ENCODE data around the gene ECT2.
"Not testable (repeated sequence)": the region's sequence is repeated elsewhere in the genome, so short reads cannot be mapped to it uniquely, and the experiment has no call there.

The ECT2 gene, protein sequence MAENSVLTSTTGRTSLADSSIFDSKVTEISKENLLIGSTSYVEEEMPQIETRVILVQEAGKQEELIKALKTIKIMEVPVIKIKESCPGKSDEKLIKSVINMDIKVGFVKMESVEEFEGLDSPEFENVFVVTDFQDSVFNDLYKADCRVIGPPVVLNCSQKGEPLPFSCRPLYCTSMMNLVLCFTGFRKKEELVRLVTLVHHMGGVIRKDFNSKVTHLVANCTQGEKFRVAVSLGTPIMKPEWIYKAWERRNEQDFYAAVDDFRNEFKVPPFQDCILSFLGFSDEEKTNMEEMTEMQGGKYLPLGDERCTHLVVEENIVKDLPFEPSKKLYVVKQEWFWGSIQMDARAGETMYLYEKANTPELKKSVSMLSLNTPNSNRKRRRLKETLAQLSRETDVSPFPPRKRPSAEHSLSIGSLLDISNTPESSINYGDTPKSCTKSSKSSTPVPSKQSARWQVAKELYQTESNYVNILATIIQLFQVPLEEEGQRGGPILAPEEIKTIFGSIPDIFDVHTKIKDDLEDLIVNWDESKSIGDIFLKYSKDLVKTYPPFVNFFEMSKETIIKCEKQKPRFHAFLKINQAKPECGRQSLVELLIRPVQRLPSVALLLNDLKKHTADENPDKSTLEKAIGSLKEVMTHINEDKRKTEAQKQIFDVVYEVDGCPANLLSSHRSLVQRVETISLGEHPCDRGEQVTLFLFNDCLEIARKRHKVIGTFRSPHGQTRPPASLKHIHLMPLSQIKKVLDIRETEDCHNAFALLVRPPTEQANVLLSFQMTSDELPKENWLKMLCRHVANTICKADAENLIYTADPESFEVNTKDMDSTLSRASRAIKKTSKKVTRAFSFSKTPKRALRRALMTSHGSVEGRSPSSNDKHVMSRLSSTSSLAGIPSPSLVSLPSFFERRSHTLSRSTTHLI

DNA sequence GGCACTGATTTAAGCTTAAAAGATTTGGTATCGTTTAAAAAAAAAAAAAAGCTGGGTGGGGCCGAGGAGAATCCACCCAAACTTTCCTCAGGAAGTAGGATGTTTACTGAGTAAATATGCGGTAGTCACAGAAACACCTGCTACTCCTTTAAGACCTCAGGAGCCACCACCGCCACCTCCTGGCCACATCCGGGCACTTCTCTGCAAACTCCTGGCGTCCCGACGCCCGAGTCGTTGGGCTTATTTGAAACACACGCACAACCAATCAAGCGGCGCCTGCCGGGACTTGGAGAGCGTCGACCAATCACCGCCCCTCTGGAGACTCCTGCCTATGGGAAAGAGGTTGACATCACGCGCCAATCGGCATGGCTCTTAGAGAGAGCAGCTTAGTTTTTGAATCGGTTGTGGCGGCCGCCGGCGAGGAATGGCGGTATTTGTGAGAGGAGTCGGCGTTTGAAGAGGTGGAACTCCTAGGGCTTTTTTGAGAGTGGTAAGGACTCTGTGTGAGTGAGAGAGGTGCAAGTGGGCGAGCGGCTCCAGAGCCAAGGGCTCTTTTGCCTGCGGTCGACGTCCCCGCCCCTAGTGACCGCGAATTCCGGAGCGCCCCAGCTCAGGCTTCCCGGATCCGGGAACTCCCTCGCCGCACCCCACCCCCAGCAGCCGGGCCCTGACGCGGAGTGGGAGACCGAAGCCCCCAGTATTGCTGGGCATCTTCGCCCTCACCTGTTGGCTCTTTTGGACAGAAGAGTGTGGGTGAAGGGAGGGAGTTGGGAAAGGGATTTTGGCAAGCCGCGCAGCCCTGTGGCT, at the start of gene ECT2:
Gene ECT2, plus strand, starts transcription at position 359 of the 807 bp plus-strand sequence. CDS start 3,805 bp downstream, outside the sequence.
- peak; percentile 95 for DNase-seq
- ATAC-seq = peak; percentile 99

DNA sequence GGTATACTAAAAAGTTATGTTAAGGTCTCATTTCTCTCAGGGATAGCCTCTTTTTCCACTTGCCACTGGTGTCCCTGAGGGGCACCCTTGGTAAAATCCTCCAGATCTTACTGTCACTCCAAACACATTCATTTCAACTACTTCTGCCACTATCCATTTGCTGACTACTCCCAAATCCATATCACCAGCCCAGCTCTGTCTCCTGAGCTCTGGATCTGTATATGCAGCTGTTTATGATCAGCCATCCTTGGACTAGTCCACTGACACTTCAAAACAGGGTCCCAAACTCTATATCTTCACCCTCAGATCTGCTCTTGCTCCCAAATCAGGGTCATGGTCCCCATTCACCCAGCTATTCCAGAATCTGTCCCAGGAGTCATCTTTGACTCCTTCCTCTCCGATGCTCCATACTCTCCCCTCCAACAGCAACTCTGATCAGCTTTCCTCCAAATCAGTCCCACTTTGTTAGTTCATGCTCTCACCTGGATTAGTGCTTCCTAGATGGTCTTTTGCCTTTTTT, 49.5 kb upstream of the ECT2 start:
- DNase-seq (no peak), ATAC-seq (no peak)

DNA sequence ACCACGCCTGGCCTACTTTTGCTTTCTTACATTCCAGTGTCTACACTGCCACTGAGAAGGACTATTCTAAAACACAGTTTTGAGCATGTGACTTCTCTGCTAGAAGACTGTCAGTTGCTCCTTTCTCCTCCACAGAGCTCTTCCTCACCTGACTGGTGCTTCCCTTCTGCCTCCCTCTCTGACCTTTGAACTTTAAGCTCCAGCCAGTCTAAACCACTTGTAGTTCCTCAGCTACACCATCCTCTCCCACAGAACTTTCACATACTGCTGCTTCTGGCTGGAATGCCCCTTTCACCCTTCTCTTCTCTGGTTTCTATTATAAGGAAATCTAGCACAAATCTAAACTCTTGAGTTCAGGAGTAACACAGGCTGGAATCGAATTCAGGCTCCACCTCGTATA, 48.8 kb upstream of the ECT2 start:
- DNase-seq (no peak), ATAC-seq (no peak)

DNA sequence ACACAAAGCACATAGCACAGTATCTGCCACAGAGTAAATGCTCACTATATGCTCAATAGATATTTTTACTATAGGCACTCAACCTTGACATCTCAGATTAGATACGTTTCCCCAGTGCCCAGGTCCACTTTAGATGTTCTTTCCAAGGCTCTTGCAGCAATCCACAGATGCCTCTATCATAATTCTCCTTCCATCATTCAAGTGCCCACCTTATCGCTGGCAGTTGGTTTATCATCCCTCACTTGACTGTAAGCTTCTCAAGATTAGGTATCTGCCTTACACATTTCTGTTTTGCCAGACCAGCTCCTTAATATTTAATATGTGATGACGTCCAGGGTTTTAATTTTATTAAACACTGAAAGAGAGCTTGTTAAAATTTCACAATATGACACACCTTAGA, 48.3 kb upstream of the ECT2 start:
- no peak for ATAC-seq
- no peak for DNase-seq

DNA sequence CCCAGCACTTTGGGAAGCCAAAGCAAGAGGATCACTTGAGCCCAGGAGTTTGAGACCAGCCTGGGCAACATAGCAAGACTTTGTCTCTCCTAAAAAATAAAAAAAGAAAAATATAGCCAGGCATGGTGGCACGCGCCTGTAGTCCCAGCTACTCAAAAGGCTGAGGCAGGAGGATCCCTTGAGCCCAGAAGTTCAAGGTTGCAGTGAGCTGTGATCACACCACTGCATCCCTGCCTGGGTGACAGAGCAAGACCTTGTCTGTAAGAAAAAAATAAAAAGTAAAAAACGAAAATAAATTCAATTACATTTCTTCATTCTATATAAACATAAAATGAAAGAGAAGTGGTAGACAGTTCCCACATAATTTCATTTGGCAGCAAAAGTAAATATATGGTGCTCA, 47.8 kb upstream of the ECT2 start:
- not testable (repeated sequence) for ATAC-seq, DNase-seq

DNA sequence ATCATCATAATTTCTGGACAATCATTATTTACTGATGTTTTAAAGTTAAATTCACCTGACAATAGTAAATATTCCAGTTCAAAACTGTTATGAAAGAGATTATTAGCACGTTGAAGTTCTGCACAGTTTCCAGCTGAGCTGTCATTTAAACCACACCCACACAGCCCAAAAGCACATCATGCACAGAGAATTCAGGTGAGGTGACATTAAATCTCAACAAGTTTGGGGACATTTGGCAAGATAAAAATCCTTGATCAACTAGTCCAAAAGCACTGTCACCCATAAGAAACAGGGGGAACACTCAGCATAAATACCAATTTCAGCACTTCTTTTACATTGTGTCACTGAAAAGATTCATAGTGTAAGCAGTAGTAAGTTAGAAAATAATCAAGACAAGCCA, 46.5 kb upstream of the ECT2 start:
- DNase-seq (no peak), ATAC-seq (no peak)

DNA sequence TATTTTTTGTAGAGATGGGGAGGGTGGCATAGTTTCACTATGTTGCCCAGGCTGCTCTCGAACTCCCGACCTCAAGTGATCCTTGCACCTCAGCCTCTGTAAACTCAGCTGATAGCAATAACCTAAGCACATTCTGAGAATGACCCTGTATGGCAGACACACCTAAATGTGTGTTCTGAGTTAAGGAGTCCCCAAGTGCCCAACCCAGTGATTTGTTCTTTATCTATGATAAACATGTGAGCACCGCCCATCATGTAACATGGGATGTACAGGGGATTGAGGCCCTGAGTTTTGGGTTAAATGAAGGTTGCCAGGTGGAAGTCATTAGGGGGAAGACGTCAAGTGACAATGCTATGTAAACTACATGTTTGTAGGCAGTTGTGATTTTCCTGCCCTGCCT, 45.4 kb upstream of the ECT2 start:
- ATAC-seq (no peak), DNase-seq (no peak)

DNA sequence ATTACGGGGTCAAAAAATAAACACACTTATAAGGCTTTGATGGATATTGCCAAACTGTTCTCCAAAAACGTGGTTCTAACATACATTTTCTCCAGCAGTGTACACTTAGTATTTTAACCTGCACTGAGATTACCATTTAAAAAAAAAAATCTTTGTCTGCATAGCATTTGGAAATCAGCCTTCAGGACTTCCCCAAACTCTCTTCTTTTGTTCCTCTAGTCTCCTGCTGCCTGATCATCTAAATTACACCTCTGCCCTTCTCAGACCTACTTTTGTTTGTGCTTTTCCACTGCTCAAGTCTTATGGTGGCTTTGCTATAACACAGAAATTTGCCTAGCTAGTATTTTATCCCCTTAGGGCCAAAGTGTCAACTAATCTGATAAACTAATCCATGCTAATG, 43.5 kb upstream of the ECT2 start:
- DNase-seq (no peak), ATAC-seq (no peak)

DNA sequence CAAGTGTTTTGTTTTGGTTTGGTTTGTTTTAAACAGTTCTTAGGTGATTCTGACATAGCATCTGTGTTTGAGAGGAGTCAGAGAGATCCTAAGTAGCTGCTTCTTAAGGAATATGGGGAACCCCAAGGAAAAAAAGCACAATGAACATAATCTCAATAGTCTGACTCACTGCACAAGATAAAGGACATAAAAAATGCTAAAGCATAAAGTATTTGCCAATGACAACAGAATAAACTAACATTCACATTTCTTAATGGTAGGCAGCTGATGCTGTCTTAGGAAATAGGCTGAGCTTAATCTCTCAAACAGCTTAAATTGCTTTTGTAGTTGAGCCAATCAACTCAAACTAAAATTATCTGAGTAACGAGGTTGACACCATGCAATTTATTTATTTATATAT, 42.6 kb upstream of the ECT2 start:
- DNase-seq = no peak

DNA sequence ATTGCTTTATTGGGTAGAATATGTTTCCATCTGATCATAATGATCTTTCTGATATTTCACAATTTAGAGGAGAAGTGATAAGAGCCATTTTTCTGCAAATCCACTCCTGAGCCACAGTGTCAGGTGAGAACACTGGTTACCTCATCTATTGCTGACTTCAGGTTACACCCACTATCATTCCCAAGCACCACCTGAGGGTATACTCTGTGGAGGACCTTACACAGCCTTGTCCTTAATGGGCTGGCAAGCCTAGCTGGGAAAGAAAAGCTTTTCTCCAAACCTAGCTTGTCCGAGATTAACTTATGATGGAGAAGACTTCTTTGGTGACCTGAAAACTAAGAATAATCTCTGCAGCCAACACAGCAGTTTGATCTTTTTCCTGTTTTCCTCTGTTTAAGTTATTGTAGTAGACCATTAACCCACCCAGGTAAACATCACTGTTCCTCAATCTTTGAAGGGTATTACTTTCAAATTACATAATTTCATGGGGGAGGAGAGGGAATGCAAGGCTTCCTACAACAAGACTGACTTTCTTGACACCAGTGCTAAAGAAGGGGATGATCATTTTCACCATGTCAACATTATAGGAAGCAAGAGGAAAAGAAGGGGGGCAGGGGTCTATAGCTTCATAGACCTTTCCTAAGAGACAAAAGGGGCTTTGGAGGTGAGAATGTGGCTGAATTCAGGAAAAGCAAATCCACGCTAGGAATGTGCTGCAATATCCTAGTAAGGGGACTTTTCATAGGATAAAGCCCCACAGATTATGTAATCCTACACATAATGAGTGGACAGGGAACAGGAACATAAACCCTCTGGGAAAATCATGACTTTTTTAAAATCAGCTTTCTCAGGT, 41.4 kb upstream of the ECT2 start:
- ATAC-seq (no peak), DNase-seq (no peak)

More for the DNA sequence above, 42.6 kb upstream of the ECT2 start:
- no peak for ATAC-seq

DNA sequence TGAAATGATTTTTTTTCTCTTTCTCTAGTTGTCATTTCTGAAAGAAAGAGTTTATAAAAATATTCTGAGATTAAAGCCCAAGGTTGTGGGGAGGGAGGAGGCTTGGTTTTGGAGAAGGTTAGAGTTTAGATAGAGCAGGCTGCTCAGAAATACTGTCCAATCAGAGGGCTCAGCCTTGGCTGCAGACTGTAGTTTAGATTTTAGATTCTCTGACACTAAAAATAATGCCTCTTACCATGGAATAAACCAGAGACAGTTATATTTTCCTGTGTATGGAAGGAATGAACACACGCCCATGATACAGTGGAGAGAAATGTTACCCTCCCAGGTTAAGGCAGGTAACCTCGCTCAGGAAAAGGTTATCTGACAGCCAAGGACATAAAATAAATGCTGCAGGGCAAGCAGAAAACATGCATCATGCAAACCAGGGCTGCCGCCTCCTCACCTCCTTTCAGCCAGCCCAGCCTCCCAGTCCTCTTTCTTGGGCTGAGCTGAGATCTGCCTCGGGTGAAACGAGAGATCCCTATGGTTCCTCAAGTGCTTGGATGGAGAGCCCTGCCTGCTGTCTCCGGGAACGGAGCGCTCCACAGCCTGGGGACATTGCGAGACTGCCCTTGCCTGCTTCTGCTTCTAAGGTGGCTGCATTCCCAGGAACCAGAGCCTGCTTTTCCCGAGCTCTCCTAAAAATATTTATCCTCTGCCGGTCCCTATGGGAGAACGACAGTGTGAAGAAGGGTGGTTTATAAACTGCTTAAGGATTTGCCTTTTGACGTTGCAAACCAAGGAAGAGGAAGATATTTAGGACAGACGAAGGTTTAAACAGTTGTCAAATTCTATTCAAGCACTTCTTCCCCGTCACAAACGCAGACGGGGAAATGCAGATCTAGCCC, 40.5 kb upstream of the ECT2 start:
- no peak for ATAC-seq
- DNase-seq = peak; percentile 17

DNA sequence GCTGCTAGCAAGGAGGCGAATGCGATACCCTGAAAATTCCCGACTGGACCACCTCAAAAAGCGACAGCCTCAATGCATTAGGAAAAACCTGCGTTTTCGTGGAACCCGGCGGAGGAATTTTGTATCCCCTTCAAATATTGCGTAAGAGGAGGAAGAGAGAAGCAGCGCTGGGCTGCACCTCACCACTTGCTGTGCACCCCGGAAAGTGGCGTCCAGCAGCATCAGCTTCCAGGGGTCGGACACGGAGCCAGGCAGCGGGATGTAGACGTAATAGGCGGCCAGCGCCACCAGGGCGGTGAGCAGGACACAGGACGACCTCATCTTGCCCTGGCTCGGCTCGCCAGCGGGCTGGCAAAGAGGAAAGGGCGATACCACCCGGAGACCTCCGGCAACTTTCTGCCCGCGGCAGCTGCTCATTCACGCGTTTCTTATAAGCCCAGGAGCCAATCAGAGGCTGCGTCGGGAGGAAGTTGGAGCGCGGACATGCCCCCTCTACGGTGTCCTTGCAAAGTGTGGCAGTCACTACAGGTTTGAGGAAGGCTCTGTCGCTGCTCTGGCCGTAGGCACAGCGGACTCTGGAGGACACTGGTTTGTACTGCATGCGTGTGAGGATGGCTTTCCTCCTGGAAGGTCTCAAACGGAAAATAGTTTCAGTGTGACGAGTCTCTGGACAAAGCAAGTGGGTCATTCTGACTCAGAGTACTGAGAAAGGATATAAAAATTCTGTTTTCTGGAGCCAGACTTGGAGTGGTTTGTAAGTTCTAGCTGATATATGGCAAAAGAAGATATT, 39.7 kb upstream of the ECT2 start, which contains the start of gene NCEH1:
Gene NCEH1, minus strand, starts transcription at position 404 of the 790 bp plus-strand sequence. Its CDS starts 83 bp downstream, at position 321.
- DNase-seq = peak; percentile 78
- ATAC-seq = peak; percentile 99

DNA sequence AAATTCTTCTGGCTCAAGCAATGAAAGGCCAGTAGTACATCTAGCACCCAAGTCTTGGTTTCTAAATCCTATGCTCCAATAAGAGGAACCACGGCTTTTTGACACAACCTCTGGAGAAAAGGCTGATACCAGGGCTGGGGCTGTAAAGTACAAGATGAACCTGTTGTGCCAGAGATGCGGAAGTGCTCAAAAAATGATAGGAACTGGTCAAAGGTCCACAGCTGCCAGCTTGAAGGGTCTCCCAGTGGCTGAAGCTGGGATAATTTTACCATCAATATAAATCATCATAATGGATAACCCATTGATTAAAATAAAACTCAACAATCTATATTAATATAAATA, 39.1 kb upstream of the ECT2 start:
- DNase-seq = no peak
- no peak for ATAC-seq

DNA sequence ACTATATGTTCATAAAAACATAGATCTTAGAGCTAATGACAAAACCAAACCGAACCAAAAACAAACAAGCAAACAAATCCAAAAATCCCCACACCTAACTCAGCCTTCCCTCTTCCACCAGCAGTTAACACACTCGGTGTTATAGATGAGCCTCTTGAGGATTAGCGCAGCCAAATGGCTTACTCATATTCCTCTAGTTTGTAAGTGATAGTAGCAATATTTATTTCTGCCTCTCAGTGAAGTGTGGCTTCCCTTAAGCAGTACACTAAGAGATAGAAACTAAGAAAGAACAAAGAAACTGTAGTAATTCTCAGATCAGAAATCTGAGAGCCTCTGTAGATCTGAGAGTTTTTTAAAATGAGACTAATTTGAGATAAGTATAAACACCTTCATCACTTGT, 37.2 kb upstream of the ECT2 start:
- no peak for DNase-seq

DNA sequence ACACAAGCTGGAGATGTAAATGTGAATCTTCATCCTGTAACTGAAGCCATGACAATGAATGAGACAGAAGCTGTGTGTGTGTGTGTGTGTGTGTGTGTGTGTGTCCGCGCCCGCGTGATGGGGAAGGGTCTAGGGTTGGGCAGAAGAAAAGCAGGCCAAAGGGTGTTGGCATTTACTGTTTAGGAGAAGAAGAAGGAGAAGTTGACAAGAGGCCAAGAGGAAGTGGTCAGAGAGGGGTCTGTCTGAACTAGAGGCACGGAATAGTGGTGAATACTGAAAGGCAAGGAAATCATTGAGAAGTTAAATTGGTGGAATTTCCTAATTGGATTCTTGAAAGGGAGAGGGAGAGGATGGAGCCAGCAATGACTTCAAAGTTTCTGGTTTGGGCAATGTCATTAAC, 34.0 kb upstream of the ECT2 start:
- no peak for ATAC-seq
- DNase-seq = no peak

More for the DNA sequence above, 37.2 kb upstream of the ECT2 start:
- no peak for ATAC-seq

DNA sequence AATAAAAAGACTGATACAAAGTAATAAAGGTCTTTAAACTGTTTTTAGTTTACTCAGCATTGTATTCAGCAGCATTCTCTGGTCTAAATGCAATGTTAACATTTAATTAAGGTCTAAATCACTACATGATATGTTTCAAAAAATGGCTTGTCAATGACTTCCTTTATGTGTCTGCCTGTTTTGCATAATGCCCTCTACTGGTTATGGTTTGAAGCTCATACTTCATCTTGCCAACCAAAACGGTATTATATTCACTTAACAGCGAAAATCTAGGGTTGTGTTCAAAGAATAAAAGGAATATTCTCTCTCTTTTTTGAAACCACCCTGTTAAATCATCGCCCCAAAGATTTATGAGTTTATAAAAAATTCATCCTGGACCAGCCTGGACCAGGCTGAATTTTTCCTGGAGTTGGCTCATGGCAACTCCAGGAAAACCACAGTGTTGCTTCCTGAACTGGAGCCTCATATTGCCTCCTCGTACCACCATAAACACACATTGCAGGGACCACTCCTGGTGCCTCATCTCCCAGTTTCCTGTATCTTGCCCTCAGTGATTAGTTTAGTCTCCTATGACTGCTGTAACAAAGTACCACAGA, 32.9 kb upstream of the ECT2 start:
- DNase-seq = no peak

DNA sequence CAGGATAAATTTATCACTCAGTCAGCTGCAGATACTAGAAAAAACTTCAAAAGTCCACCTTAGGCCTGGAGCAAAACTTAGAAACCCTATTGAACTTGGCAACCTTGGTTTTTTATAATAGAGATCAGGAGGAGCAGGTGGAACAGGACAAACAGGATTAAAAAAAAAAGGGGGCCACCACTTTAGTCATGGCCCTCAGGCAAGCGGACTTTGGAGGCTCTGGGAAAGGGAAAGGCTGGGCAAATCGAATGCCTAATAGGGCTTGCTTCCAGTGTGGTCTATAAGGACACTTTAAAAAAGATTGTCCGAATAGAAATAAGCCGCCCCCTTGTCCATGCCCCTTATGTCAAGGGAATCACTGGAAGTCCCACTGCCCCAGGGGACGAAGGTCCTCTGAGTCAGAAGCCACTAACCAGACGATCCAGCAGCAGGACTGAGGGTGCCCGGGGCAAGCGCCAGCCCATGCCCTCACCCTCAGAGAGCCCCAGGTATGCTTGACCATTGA, 27.9 kb upstream of the ECT2 start:
- not testable (repeated sequence) for DNase-seq, ATAC-seq

More for the DNA sequence above, 32.9 kb upstream of the ECT2 start:
- ATAC-seq = no peak

DNA sequence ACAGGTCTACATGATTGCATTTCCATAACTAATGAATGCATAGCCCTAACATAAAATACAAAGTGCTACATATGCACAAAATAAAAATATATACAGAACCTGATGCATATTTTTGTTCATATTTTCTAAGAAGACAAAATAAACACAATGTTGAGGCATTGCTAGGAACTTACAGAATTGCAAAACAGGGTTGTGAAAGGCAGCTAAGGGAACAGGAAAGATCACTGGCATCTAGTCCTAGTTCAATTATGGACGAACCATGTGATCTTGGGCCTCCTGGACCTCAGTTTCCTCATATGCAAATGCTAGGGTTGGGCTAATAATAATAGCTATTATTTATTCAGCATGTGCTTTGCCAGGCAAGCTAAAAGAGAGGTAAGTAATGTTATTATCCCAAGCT, 24.1 kb upstream of the ECT2 start:
- DNase-seq (no peak), ATAC-seq (no peak)

DNA sequence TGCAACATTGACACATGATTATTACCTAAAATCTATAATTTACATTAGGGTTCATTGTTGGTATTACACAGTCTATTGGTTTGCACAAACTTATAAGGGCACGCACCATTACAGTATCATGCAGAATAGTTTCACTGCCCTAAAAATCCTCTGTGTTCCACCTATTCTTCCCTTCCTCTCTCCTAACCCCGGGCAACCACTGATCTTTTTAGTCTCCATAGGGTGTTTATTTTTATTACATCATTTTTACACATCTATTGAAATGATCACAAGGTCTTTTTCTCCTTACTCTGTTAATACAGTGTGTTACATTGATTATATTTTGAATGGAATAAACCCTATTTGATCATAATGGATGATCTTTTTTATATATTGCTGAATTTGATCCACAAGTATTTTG, 15.5 kb upstream of the ECT2 start:
- no peak for DNase-seq

More for the DNA sequence above, 15.5 kb upstream of the ECT2 start:
- ATAC-seq = no peak

All from stimulated activated naive CD8-positive, alpha-beta T cell treated with anti-CD3 and anti-CD28 coated beads, Interleukin-15, Interleukin-2, amounts not matched to agents 100 U/mL and 50 U/mL, for 24 hours (primary cell).